GM21825 (cell line): ENCODE measurements around the gene GNG2.
A peak's percentile ranks its signal among the peaks of the same experiment; 100 is the strongest.

ENCODE experiments used
- ATAC-seq: cut with Tn5 transposase; IDR thresholded peaks from one replicate; pipeline ENCODE4 v1.9.1; 2021; ENCODE audit warnings: mild to moderate bottlenecking, moderate library complexity; ENCODE audit not compliant: unreplicated experiment

Gene GNG2

DNA sequence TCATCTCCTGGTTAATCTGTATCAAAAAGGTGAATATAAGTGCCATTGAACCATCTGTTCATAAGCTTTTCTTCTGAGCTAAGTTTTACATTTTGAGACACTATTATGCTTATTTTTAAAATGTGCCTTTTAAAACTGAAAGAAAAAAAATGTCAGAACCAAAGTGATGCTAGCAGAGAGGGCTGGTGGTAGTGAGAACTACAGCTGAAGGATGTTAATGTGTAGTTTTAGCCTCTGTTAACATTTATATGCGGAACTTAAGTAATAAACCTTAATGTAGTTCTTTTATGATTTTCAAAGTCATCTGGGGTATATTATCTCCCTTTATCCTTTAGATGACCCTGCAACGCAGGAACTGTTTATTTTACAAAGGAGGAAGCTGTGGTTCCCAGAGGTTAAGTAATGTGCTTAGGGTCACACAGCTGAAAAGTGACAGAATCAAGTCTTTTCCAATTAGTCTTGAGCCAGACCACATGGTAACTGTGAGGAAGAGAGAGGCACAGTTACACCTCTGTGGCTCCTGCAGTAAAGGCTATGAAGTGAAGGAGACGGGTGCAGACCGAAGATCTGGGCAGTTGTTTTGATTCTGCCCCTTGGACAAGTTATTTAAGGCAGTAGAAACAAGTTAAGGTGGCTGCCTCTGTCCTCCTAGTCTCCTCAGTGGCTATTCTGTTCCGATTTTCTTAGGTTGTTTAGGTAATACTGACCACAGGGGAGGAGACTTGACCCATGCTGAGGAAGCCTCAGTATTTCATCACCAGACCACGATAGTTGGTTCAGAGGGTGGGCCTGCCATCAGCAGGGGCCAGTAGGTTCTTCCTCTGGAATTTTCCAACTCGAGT, 23.9 kb downstream of the GNG2 start:
- ATAC-seq, result peak; percentile 66

DNA sequence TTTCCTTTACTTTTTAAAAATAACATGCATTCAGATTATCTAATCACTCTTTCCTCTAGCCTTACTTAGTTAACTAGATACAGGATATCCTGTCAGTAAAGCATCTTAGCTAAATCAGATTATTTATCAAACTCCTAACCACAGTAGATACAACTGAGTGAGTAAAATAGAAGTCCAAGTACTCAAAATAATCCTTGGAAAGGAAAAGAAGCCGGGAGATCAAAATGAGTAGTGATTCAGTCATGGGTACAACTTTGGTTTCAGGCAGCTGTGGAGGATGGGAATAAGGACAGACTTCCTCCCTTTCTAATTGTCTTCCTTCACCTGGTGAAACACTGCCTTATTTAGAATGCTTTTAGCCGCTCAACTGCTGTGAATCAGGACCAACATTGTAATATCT, 29.4 kb downstream of the GNG2 start:
- no peak for ATAC-seq

DNA sequence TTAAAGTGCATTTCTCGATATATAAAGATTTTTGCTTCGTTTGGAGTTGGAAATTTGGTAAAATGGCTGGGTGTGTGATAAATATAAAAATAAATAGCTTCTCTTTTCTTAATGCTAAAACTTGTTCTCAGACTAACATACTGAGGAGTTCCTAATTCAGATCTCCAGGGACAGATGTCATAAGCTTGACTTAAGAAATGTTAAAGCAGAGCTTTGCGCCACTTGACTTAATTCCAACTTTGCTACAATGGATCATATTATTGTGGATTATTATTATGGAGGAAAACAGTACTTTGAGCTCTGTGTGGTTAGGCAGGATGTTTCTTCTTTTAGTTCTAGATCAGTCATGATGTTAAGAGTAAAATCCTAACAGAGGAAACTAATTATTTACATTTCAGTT, 33.8 kb downstream of the GNG2 start:
- ATAC-seq, result no peak

DNA sequence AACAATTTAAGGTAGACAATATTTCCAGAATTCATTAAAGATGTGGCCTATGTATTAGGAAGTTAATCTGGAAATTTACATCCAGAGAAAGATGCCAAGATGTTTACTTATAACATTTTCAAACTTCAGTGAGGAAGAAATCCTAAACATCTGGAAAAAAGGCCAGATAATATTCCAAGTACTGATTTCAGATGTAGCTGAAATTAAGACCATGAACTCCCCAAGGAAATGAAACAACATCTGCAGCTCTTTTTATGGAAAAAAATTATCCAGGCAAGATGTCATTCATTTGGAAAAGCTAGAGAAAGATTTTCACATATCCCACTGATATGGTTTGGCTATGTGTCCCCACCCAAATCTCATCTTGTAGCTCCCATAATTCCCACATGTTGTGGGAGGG, 35.0 kb downstream of the GNG2 start:
- ATAC-seq, result no peak

DNA sequence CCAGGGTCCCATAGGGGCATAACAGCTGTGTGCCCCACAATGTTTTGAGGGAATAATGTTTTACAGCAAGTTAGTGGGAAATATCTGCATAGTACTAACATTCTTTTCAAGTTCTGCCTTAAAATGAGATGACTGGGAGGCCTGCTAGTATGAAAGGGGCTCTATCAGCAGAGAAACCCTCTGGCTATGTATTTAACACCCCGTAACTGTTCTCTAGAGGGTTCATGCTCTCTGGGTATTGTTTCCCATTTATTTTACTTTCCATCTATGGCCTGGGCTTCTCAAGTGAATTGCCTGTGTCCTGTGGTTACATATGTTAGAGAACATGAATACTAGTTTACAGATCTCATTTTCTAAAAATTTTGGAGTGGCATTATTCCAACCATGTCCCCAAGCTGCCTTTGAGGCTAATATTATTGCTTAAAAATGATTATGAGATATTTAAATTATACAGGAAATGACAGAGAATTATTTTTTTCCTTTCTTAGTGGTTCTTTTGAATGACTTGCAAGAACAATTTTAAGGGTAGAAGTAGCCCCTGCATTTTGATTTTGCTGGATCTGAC, 37.5 kb downstream of the GNG2 start:
- ATAC-seq, result no peak

DNA sequence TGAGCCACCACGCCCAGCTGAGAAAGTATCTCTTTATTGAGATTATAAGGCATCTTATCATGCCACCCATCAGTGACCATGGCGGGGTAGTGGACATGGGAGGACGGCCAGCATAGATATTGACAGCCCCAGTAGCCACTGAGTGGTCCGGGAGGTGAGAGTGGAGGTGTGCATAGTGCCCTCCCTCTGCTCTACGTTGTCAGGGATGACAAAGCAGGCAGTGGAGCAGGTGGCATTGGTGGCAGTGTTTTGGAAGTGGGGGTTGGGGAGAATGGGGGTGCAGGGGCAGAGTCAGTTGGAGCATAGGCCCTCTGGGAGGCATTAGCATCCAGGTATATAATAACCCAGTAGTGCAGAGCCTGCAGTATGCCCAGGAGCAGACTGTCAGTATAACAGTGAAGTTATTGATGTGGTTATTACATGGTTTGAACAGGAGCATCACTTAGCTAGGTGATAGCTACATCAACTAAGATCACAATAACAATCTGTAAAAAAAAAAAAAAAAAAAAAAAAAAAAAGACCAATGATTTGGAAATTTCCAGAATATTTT, 41.1 kb downstream of the GNG2 start:
- no peak for ATAC-seq

DNA sequence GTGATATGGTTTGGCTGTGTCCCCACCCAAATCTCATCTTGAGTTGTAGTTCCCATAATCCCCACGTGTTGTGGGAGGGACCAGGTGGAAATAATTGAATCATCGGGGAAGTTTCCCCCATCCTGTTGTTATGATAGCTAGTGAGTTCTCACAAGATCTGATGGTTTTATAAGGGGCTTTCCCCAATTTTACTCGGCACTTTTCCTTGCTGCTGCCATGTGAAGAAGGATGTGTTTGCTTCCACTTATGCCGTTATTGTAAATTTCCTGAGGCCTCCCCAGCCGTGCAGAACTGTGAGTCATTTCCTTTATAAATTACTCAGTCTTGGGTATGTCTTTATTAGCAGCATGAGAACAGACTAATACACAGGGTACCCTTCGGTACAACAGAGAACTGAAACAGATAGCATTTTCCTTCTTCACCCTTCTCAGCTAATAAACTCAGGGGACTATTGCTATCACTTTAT, 45.3 kb downstream of the GNG2 start:
- ATAC-seq, result peak; percentile 93

DNA sequence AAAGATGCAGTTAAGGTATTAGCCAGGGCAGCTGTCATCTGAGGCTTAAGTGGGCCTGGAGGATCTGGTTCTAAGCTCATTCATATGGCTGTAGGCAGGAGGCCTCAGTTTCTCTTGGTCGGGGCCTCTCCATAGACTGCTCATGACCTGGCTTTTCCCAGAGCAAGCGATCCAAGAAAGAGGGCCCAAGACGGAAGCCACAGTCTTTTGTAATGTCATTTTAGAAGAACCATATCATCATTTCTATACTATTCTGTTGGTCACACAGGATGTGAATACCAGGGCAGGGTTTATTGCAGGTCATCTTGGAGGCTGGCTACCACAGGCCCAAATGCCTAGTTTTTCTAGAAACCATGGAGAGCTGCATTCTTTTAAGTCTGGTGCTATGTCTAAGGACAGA, 47.7 kb downstream of the GNG2 start:
- no peak for ATAC-seq

DNA sequence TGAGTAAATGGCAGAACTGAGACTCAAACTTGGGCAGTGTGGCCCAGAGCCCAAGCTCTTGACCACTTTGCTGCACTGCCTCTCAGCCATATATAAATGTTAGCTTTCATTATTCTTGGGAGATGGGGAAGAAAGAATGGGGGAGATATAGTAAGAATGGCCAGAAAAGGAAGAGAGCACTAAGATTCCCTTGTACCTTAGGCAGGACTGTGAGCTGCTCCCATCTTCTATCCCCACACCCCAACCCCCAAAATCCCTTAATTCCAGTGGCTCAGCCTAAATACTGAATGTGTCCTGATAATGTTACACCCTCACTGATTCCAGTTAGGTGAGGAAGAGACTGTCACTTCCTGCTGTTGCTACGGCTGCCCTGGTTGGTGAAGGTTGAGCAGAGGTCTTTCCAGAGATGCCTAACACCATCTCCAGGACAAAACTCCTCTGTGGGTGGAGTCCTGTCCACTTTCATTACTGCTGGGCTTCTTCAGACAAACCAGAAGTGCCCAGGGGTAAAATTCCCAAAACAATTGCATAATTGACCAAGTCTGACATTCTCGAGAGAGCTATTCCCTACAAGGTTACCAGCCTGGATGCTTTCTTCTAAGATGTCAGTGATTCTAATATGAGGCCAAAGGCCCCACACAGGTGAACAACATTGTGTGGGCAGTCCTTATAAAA, 51.8 kb downstream of the GNG2 start:
- ATAC-seq, result no peak

DNA sequence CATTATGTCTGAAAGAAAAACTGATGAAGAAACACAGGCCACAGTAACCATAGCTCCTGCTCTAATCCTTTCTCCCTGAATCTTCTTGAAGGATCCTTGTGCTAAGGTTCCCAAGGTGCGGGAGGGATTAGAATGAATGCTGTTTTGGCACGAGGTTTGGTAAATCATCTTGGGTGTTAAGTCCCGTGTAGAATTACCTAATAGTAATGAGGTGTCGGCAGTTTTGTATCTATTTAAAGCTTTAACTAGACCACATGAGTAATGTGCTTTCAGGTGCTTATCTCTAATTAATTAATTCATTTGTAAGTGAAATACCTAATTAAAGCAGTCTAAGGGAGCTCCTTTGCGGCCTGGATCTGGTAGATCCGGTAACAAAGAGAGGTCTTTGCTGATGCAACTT, 53.9 kb downstream of the GNG2 start:
- no peak for ATAC-seq

DNA sequence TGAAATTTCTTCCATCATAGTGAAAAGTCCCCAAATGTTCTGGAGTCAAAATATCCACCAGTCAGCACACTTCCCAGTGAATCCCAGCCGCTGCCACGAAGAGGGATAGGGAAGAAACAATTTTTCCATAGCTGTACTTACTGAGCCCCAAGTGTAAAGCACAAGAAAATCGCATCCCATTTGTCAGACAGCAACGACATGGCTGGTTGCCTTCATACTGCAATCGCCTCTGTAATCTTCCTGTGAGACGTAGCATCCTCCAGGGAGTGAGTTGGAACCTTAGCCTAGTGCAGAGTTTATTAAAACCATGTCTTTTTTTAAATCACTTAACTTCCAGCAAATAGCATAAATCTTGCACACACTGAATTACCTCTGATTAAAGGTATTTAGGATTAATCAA, 56.8 kb downstream of the GNG2 start:
- no peak for ATAC-seq

DNA sequence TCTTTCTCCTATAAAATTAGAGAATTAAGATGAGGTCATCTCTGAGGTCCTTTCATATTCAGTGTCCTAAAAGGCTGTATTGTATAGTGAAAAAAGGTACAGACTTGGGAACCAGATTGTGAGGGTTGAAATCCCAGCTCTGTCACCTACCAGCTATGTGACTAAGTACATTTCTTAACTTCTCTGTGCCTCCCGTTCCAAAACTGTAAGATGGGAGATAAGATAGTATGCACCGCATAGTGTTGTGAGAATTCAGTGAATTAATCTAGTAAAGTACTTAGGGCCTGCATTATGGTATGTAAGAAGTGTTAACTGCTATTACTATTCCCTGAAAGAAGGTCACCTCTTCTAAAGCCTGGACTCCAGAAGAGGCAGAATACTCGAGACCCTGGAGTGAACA, 60.6 kb downstream of the GNG2 start:
- ATAC-seq, result no peak

DNA sequence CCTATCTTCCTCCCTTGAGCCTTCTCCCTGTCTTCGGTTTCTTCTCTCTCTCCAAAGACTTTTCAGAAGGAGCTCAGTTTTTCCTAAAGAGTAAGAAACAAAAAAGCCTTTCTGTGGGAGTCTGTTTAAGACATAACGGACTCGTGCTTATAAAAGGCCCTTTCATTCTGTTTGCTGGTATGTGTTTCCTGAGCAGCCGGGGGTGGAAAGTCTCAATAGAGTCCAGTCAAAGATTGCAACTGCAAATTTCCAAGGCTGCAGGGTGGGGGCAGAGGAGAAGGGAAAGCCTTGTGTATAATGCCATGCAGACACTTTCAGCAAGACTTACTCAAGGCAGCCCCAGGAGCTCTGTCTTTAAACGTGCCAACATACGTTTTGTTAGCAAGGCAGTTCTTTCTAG, 62.2 kb downstream of the GNG2 start:
- ATAC-seq, result no peak

DNA sequence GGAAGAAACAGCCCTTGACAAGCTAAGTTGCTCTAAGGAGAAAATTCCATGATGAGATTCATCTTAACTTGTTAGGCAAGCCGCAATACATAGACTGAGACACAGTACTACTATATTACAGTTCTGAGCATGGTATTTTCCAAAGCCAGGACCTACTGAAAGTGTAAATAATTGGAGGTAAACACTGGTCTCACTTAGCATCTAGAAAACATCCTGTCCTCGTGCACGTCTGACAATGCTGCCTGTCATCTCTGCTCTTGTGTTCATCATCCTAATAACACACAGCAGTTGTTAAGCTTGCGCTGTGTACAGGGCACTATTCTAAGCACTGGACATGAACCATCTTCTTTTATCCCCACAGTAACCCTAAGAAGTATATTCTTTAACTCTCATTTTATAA, 64.2 kb downstream of the GNG2 start:
- ATAC-seq, result no peak

DNA sequence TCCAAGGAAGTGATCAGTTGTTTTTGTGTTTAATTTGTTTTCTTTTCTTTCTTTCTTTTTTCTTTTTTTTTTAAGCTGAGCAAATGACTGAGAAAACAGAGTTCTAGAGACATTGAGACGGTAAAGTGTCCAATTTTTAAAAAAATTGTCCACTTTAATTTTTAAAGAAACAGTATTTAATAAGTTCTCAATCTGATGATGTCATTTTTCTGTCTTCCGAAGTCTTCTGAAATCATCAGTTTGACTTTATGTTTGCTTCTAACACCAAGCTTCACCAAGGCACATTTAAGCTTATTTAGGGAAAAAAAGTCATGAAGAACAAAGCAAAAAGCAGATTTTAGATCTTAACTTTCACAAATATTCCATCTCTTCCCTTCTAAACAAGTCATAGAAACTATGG, 65.6 kb downstream of the GNG2 start:
- no peak for ATAC-seq

DNA sequence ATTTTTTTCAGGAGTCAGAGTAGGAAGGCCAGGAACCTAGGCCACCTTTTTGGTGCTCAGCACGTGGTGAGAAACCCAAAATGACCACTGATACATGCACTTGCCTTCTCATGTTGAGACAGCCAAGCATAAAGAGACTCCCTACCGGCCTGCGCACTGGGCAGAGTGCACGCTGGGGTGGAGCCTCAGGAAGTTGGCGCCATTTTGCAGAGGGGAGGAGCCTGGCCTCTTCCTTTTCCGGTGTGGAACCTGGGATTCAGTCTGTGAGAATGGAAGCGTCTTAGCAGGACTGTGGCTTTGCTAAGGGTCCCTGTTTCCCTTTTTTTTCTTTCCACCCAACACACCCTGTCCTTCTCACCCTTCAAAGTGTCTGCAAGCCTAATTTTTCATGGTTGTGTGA, 66.0 kb downstream of the GNG2 start:
- ATAC-seq, result no peak

DNA sequence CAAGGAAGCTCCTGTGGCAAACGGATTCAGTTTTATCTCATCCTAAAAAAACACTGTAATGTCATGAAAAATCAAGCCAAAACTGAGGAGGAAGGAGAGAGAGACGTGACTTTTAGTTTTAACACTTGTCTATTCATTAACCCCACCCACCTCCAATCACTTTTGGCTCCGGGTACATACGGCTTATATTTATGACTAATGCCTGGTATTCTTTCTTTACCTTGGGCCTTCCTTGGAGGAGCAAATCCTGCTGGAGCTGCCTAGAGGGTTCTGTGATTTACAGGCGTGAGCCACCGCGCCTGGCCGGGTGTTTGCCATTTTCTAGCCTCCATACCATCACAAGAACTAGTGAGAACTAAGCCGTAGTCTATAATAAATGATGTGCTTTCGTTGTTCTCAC, 68.2 kb downstream of the GNG2 start:
- ATAC-seq, result no peak

DNA sequence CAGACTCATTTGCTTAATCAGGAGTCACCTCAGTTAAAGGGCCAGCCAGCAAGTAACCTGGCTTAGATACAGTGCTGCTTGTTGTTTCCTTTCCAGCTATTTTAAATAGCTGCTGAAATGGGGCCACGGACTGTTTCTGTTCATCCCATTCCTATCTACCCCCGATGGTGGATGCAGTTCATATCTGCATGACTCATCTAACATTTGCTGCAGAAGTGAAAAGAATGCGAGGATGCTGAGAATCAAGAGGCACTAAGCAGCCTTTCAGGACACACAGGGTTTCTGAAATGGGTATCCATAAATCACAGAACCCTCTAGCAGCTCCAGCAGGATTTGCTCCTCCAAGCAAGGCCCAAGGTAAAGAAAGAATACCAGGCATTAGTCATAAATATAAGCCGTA, 68.8 kb downstream of the GNG2 start:
- no peak for ATAC-seq

DNA sequence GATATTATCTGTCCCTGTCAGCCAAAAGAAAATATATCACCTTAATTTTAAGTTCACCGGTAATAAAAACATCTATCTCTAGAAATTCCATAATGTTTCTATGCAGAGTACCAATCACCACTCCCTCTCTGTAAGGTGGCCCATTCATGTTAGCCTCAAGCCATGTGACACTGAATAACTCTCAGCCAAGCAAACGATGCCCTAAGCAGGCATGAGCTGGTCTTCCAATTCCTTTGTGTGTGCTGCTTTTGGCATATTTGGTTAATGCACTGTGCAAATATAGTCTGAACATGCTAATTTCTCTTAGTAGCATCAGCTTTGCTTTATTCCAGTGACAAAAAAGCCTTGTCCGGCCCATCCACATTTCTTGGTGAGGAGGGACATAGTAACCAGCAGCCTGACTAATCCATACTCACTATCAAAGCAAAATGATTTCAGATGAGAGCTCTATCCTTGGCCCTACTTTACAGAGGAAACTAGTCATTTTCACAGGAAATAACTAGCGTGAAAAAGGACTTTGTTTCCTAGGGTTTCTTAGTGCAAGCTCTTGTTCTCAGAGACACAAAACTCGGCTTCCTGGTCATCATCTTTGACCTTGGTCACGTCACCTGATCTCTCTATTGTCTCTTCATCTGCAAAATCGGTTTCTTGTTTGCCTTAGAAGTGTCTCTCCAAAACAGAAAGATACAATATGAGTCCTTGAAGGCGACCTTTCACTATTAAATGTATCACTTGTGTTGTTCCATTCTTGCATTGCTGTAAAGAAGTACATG, 69.7 kb downstream of the GNG2 start:
- no peak for ATAC-seq

DNA sequence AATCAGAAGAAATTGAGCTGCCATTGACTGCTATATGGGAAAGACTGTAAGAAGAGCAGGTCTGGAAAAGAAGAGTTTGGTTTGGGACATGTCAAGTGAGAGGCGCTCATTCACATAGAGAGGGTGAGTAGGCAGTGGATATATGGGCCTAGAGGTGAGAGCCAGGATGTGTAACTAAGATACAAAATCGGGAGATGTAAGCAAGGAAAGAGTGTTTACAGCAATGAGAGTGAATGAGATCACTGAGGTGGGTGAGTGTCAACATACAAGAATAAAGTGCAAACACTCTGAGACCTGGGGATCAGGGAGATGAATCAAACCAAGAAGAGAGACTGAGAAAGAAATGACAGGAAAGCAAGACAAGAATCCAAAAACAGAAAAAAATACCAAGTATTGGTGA, 70.9 kb downstream of the GNG2 start:
- no peak for ATAC-seq

DNA sequence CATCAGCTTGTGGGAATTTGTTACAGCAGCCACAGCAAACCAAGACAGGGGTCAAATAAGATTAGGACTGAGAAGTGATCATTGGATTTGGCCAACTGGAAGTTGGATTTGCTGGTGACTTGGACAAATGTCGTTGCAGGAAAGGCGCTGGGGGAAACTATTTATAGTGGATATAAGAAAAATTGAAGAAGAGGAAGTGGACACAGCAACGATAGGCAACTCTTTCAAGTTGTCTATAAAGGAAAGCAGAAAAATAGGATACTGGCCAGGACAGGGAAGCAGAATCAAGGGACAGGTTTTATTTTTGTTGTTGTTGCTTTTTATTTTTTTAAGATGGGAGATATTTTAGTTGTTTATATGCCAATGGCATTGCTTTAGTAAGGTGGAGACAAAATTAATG, 72.8 kb downstream of the GNG2 start:
- no peak for ATAC-seq
